Fibroblast of villous mesenchyme (primary cell): ENCODE measurements around the gene PHGDH. TPM values are rescaled to one million over a fixed set of nuclear protein-coding genes. Genes with fewer than 3 reads are reported as not detected.

ENCODE experiments used
- DNase-seq: peaks from one replicate; pipeline ENCODE4 v3.0.0-alpha.2; 2010; ENCODE audit warnings: low read depth
- H3K4me3 ChIP-seq: 2 replicates; pipeline ENCODE4 v1.5.1; 2011; ENCODE audit warnings: low read depth, mild to moderate bottlenecking, low read length
- total RNA-seq: library from RNA; depleted of rRNA; stranded (reverse); fragments of >200 nt; gene quantifications from 2 replicates; pipeline ENCODE4 v1.2.3, GENCODE V29; 2012
- TF ChIP-seq, protein P1 (sequence below): IDR thresholded peaks from 2 replicates; pipeline ENCODE4 v1.5.1; 2012; ENCODE audit warnings: low read depth, mild to moderate bottlenecking, low read length; ENCODE audit not compliant: insufficient read depth

The PHGDH gene
- total RNA-seq, 1 donor = 80.7 TPM

DNA sequence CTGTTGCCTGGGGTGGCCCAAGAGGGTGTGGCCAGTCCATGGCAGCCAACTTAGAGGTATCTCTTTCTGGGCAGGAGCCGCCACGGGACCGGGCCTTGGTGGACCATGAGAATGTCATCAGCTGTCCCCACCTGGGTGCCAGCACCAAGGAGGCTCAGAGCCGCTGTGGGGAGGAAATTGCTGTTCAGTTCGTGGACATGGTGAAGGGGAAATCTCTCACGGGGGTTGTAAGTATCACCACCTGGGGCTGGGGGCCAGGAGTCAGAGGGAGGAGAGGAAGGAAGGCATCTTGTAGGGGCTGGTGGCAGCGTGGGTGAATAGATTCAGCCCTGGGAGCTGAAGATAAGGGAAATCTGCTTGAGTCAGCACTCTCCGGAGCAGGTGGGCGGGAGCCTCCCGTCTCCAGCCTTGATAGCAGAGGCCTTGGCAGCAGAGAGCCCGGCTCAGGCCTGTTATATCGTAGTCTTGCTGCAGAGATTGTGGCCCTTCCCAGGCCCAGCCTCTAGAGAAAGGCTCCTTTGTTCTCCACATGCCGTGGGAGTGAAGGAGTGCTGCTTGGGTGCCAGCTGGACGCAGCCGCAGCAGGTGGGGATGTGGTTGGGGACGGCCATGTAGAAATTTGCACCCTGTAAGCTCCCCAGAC, 25.4 kb downstream of the PHGDH start:
- TF ChIP-seq, protein P1, sequence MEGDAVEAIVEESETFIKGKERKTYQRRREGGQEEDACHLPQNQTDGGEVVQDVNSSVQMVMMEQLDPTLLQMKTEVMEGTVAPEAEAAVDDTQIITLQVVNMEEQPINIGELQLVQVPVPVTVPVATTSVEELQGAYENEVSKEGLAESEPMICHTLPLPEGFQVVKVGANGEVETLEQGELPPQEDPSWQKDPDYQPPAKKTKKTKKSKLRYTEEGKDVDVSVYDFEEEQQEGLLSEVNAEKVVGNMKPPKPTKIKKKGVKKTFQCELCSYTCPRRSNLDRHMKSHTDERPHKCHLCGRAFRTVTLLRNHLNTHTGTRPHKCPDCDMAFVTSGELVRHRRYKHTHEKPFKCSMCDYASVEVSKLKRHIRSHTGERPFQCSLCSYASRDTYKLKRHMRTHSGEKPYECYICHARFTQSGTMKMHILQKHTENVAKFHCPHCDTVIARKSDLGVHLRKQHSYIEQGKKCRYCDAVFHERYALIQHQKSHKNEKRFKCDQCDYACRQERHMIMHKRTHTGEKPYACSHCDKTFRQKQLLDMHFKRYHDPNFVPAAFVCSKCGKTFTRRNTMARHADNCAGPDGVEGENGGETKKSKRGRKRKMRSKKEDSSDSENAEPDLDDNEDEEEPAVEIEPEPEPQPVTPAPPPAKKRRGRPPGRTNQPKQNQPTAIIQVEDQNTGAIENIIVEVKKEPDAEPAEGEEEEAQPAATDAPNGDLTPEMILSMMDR = no peak
- H3K4me3 ChIP-seq = no peak overlapping the region
- no peak for DNase-seq

DNA sequence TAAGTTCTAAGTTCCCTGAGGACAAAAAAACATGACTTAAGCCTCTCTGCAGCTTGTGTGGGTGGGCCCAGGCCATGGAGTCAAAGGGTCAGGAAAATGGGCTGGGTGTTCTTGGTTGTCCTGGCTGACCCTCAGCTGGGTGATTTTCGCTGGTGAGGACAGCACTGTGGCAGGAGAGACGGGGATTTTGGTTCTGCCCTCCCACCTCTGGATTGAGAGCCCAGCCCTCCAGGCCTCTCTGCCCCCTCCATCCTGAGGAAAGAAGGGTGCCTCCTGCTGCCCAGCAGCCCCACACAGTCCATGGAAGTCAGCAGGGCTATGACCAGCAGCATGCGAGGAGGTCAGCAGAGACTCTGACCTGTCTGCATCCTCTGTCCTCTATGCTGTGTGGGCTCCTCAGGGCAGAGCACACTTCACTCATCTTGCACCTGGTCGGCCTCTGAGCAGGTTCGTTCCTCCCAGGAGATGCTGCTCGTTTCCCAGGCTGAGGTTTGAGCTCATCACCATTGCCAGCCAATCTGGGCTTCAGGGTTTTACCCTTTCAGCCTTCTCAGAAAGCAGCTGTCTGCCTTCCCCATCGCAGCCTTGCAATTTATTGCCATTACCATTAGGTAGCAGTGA, 26.5 kb downstream of the PHGDH start:
- no peak overlapping the region for H3K4me3 ChIP-seq
- TF ChIP-seq, protein P1 = no peak
- no peak for DNase-seq

DNA sequence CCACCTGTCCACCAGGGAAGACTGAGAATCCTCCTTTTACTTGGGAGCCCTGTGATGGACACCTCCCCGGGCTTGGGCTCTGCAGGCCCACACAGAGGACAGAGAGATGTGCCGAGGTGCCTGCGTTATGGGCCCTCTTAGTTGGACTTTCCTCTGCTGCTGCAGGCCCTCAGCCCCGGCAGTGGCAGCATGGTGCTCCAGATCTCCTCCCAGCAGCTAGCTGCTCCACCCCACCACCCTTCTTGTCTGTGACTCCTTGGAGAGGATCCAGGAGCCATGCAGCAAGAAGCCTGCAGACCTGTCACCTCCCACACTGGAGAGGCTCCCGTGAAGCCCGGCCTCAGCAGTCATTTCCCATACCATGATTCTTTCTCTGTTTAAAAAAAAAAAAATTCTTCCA, 27.4 kb downstream of the PHGDH start:
- DNase-seq = no peak
- TF ChIP-seq, protein P1 = no peak
- H3K4me3 ChIP-seq = no peak overlapping the region

DNA sequence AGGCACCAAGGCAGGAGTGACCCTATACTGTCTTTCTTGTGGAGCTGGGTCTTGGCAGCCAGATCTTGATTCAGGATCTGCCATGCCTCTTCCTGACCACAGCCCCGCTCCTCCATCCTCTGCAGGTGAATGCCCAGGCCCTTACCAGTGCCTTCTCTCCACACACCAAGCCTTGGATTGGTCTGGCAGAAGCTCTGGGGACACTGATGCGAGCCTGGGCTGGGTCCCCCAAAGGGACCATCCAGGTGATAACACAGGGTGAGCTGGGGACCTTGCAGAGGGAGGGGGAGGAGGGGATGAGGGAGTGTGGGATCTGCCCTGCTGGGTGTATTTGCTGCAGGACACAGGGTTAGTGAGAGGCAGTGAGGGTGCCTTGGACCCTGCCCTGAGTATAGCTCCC, 28.5 kb downstream of the PHGDH start:
- no peak for DNase-seq
- no peak overlapping the region for H3K4me3 ChIP-seq
- TF ChIP-seq, protein P1 = no peak

DNA sequence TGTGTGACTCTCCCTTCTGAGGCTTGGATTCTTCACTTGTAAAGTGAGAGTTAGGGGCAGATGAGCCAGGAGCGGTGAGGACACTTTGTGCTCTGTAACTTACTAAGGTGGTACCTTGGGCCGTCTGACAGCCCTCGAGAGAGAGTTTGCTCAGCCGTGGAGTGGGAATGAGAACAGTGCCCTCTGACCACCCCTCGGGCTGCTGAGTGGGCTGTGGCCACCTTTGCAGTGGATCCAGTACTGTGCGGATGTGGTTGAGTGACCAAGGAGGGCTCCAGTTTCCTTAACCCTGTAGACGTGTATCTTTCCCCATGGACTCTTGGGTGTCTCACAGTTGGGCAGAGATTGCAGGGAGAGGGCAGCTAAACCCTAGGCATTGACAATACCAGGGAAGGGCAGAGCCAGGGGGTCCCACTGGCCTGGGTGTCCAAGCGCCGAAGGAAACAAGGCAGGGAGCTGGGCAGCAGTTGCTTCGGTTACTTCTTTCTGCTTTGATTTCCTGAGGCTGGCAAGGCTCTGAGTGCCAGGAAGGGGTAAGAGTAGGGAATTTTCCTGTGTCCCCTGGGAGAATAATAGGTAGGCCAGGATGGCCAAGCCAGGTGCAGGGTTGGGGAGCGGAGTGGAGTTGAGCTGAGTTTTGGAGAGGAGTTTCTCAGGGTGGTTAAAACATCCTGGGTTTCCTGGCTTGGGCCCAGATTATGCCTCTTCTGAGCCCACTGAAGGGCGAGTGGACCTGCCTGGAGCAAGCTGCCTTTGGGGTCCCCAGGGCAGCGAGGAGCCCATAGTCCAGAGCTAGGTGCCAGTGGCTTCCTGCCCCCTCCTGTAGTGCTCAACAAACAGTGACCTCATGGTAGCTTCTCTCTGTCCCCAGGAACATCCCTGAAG, 29.4 kb downstream of the PHGDH start:
- DNase-seq = no peak
- no peak overlapping the region for H3K4me3 ChIP-seq
- TF ChIP-seq, protein P1 = no peak

DNA sequence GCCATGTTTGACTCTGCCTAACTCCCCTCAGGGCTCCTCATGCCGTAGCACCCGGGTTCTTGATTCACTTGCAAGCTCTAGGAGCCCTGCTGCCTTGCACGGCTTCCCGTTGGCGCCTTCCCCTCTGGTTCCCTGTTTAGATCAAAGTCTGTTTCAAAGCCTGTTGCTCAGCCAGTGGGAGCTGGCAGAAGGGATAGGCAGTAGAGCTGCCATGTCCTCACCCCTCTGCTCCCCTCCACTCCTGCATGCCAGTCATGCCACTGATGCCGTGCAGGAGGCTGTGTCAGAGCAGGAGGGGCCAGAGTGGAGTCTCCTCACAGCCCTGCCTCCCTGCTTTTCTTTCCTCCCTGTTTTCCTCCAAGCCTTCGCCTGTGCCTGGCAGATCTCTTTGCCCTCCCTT, 30.5 kb downstream of the PHGDH start:
- TF ChIP-seq, protein P1 = no peak
- no peak for DNase-seq
- no peak overlapping the region for H3K4me3 ChIP-seq
